GM21528 (cell line): ENCODE data around the gene MUC2.

Source experiments
- ATAC-seq: cut with Tn5 transposase; IDR thresholded peaks from one replicate; pipeline ENCODE4 v1.9.1; 2021; ENCODE audit warnings: mild to moderate bottlenecking, moderate library complexity; ENCODE audit not compliant: unreplicated experiment, low FRiP score

The MUC2 gene

DNA sequence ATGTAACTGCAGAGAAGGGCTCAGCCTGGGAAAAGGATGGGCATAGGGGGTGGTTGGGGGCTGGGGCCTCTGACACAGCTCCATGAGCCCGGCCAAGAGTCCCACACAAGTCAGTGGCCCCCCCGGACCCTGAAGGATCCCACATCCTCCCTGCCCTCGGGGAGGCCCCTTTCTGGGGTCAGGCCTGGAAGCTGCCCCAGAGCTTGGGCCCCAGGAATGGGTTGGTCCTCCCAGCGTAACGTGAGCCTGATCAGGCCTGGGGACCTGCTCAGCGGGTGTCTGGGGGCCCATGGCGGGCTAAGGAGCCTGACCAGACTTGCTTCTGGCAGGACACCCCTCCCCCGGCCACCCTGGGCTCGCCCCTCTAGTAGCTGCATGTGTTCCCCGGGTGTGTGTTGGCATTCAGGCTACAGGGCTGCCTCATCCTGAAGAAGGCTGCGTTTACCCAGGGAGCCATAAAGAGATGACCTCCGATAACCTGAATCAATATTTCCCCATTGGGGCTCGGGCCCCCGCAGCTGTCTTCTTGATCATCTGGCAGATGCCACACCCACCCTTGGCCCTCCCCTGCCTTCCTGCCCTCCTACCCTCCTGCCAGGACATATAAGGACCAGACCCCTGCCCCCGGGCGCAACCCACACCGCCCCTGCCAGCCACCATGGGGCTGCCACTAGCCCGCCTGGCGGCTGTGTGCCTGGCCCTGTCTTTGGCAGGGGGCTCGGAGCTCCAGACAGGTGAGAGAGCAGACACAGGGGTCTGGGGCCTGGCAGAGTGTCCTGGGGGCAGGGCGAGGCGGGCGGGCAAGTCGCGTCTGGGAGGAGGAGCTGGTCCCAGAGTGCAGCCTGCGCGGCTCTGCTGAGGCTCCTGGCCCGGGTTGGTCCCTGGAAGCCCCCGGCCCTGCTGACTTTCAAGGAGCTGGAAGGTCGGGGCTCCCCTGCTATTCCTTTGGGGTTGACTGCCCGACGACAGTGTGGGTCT is at the start of gene MUC2:
Gene MUC2 (plus strand): TSS at position 631 of the 978 bp plus-strand sequence.
- no peak for ATAC-seq

GRCh38 chr11:1025410-1026162 is 49.1 kb upstream of the MUC2 start:
- no peak for ATAC-seq

DNA sequence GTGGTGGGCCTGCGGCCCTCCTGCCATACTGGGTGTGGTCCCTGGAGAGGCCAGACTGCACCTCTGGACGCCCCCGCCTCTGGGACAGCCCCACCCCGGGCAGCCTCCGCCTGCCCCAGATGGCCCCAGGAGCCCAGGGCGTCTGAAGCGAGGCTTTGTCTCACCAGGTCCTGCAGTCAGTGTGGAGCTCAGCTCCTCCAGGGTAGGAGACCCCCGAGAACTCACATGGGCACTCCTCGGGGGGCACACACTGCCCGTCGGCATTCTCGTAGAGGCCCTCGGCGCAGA is 48.6 kb upstream of the MUC2 start:
- no peak for ATAC-seq

DNA sequence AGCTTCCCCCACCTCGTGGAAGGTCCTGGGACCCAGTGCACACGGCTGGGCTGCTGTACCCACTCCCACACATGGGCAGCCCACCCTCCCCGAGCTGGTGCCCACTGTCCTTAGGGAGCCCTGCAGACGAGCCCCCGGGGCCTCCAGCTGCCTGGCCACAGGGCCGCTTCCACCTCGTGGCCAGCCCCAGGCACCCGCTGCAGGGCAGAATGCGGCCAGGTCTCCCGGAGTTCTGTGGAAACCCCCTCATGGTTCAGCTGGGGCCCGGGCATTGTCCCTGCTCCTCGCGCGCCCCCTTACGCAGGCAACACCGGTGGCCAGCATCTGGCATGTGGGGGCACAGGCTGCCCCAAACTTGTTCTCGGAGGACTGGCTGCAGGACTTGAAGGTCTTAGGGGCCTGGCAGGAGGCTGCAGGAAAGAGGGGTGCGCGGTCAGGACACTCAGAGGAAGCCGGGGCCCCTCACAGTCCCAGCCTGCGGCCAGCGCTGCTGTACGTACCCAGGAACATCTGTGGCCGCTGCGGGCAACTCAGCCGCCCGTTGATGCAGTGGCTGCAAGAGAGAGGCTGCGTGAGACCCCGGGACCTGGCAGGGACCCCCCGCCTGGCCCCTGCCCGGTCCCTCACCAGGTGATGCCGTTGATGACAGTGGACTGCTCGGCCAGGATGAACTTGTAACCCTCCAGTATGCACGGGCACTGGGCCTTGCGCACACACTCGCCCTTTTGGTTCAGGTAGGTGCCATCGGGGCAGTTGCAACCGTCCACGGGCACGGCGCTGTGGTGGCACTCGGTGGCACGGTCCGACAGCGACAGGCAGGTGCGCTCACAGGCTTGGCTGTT is 47.8 kb upstream of the MUC2 start:
- ATAC-seq = no peak

GRCh38 chr11:1027483-1028290 is 47.0 kb upstream of the MUC2 start:
- ATAC-seq = no peak

- ATAC-seq = no peak
Measured at GRCh38 chr11:1028291-1028540, 46.5 kb upstream of the MUC2 start.

GRCh38 chr11:1028616-1029015 is 46.1 kb upstream of the MUC2 start:
- no peak for ATAC-seq

- no peak for ATAC-seq
Measured at GRCh38 chr11:1029051-1029450, 45.6 kb upstream of the MUC2 start.

DNA sequence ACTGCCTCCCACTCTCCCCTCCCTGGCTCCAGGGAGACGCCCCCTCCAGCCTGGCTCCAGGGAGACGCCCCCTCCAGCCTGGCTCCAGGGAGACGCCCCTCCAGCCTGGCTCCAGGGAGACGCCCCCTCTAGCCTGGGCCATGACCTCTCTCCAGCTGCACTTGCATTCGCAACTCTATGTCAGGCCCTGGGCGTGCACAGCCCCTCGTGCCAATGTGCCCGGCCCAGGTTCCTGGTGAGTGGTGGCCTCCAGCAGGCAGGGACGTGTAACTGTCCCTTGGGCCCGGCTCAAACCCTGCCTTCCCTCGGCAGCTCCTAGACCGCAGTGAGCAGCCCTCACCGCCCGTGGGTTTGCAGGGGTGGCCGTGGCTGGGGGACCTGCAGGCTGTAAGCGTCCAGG is 45.0 kb upstream of the MUC2 start:
- ATAC-seq = no peak

DNA sequence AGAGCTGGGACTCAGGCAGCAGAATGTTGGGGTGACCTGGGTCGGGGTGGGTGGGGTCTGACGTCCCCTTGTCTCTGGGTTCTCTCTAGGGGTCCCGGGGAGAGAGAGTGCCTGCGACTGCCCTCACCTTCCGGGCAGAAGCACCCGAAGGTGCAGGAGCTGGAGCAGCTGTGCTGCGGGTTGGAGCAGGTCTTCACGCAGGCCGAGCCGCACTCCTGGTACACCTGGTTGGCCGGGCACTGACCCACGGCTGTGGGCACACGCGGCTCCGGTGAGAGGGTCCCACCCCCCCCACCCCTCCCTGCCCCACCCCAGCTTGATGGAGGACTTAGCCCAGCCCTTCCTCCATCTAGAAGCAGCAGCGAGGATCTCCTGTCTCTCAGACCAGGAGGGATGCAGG is 44.6 kb upstream of the MUC2 start:
- no peak for ATAC-seq

DNA sequence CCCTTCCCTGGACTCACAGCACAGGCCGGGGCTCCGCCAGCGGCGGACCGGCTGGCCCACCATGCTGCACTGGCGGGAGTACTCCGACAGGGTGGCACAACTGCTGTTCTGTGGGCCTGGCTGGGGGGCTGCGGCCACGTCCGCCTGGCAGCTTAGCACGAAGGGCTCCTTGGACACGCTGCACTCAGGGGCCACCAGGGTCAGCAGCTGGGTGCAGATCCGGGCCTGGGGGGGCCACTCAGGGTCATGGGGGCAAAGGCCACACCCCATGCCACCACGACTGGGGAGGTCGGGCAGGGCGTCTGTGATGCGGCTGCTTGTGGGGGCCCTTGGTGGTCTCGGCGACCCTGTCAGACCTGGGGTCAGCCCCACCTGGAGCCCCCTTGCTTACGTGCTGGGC is 44.1 kb upstream of the MUC2 start:
- no peak for ATAC-seq

GRCh38 chr11:1031121-1031899 is 43.4 kb upstream of the MUC2 start:
- no peak for ATAC-seq

DNA sequence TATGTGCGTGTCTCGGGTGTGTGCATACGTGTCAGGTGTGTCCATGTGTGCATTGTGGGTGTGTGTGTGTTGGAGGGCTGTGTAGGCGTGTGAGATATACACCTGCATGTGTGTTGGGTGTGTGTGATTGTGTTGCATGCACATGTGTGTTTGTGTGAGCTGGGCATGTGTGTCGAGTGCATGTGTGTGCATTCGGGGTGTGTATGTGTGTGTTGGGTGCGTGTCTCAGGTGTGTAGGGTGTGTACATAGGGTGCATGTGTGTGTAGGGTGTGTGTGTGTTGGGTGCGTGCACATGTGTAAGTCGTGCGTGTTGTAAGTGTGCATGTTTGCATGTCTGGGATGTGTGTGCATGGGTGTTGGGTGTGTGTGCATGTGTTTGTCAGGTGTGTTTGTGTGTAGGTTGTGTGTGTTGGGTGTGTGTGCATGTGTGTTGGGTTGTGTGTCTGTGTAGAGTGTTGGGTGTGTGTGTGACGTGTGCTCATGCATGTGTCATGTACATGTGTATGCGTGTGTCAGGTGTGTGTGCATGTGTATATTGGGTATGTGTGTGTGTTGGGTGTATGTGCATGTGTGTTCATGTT is 42.3 kb upstream of the MUC2 start:
- no peak for ATAC-seq

DNA sequence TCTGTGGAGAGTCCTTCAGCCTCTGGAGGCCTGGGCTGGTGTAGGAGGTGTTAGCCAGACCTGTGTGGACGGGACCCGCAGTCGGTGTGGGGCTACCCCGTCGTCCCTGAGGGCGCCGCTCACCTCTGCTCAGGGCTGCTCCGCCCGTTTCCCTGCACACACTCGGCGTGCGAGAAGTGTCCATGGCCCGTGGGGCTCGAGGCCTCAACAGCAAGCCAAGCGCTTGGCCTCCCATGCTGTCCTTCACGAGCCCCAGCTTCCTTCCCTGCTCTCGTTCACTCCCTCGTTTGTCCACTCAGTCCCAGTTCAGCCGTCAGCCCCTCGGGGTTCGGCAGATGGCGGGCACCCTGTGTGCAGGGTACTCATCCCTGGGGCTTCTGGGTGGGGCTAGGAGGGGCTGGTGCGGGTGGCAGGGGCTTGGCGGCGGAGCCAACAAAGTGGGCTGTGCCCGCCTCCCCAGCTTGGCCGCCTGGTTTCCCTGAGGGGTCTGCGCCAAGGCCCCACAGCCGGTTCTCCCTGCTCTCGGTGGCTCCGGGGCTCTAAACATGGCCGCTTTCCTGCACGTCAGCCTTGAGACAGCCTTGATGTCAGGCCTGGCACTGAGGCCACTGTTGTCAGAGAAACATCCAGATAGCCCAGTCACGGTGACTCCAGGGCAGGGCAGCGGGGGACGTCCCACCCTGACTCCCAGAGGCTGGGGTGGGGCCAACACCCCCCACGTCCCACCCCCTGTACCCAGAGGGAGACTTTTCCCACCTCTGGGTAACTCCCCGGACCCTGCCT is 41.5 kb upstream of the MUC2 start:
- no peak for ATAC-seq

GRCh38 chr11:1034001-1034400 is 40.7 kb upstream of the MUC2 start:
- ATAC-seq = no peak

DNA sequence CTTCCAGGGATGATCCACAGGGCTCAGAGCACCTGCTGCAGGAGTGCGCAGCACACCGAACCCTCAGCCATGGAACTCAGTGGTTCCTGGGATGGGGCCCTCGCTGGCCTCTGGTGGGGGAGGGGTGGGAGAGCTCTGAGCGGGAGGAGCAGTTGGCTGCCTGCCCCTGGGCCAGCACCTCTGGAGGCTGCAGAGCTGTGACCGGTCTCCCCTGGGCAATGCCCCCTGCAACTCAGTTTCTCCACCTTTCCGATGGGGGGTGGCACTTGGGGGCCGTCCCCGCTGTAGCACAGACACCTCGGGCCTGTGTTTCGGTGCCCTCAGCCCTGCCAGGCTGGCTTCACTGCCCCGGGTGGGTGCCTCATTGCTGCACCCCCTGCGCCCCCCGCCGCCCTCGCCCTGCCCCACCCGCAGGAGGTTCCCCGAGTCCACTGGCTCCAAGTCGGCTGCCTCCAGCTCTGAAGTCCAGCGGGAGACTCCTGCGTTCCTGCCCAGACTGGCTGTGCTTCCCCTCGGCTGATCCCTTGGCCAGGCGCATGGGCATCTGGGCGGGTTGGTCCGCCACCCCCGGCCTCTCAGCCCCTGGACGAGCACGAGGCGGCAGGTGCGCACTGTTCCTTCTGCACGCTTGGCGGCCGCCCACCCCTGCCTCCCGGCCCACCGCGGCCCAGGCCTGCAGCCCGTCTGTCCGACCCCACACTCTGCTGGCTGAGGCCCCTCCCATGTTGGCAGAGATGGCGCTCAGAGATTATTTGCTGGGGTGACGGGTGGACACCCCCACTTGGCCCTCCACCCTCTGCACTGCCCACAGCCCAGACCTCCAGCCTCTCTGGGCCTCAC is 40.0 kb upstream of the MUC2 start:
- no peak for ATAC-seq

GRCh38 chr11:1035577-1036283 is 38.9 kb upstream of the MUC2 start:
- no peak for ATAC-seq
